Body of pancreas (tissue), 4 donors: ENCODE data around the gene MACF1.

Experiments used
- CTCF ChIP-seq, 7 experiments: fragments of 450-650 bp in 4 of 7; fragments of 200-600 bp in 3 of 7; sonication (generic) in 3 of 7; IDR thresholded peaks; one replicate each; pipeline ENCODE4 v1.5.1; 2016 to 2019; ENCODE audit warnings: antibody characterized with exemption in 7 of 7
- POLR2A ChIP-seq, 3 donors: fragments of 450-650 bp; IDR thresholded peaks; one replicate each; pipeline ENCODE4 v1.6.1; 2016; ENCODE audit warnings: antibody characterized with exemption in 3 of 3, mild to moderate bottlenecking in 2 of 3

GRCh38 chr1:39415553-39415952, 211.1 kb downstream of the MACF1 start:
- TF ChIP-seq CTCF (IDR thresholded peaks at IDR 0.05) = no peak
- TF ChIP-seq POLR2A (IDR thresholded peaks at IDR 0.05) = no peak
